ENCODE measurements around the gene ZNF614. TPM values are rescaled to one million over a fixed set of nuclear protein-coding genes. Genes with fewer than 3 reads are reported as not detected.
A peak's percentile ranks its signal among the peaks of the same experiment; 100 is the strongest.
"Not testable (repeated sequence)": the region's sequence is repeated elsewhere in the genome, so short reads cannot be mapped to it uniquely, and the experiment has no call there.

Gene ZNF614
- total RNA-seq: 10 to 100 TPM in 3 of 4 donors, 1 to 10 TPM in 1; 6.2 to 17.1 (median 12.6) TPM

GRCh38 chr19:52028027-52028779, at the start of gene ZNF614:
ZNF614 (minus strand) TSS chr19:52028379; CDS start chr19:52025745, 2,634 bp downstream.
- ATAC-seq: peak; percentile 96
- TF ChIP-seq POLR2A (IDR thresholded peaks at IDR 0.05) (peak; percentile 44 to 45), POLR2AphosphoS5 (IDR thresholded peaks at IDR 0.05) (peak; percentile 81), EP300 (IDR thresholded peaks at IDR 0.05) (no peak)
- Histone ChIP-seq H3K4me3 (peak within 1 kb of the TSS; percentile 73 to 77), H3K27ac (peak within 1 kb of the TSS; percentile 68 to 95 (median 94)), H3K9me3 (peaks cover 0 to 55% (median 2%) of the 10 kb centered on the region in 3 donors), H3K27me3 (no peaks in the 10 kb centered on the region), H3K36me3 (peaks cover 0 to 45% of the 10 kb centered on the region in 2 donors), H3K4me1 (peaks cover 4 to 21% (median 4%) of the 10 kb centered on the region in 3 donors)
- 0% methylated on average over 9 of the region's 53 CpGs; no CpG with 5 or more reads in 1 of the 2 donors for WGBS, 2 donors (ENCODE audit: low coverage in 1 of 2)

DNA sequence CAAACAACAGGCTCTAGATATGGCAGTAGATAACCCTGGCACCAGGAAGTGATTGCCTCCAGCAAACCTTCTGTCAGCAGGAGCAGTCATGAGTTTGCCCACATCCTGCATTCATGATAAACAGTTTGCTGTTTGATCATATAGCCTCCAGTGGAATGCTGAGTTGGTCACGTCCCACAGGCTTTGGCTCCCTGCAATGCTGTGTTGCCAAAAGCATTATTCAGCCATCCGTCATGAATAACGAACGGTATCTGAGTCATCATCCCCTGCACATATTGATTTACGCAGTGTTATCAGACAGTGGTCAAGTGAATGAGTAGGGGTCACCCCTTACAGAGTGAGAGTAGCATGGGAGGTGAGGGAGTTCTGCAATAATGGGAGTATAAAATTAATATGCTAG, 42.3 kb upstream of the ZNF614 start:
- Histone ChIP-seq H3K4me3 (no peak overlapping the region), H3K9me3 (peaks cover 0 to 92% (median 2%) of the 10 kb centered on the region in 3 donors), H3K27me3 (no peaks in the 10 kb centered on the region), H3K4me1 (no peaks in the 10 kb centered on the region), H3K27ac (no peak overlapping the region), H3K36me3 (peaks cover 30 to 98% of the 10 kb centered on the region in 2 donors)
- TF ChIP-seq EP300 (IDR thresholded peaks at IDR 0.05): no peak
- no peak for TF ChIP-seq POLR2A (IDR thresholded peaks at IDR 0.05)
- TF ChIP-seq CTCF (IDR thresholded peaks at IDR 0.05): no peak
- no peak for TF ChIP-seq POLR2AphosphoS5 (IDR thresholded peaks at IDR 0.05)
- ATAC-seq: no peak
- WGBS, 2 donors (ENCODE audit: low coverage in 1 of 2): 95 to 100% methylated on average over 3 to 5 of the region's 5 CpGs

DNA sequence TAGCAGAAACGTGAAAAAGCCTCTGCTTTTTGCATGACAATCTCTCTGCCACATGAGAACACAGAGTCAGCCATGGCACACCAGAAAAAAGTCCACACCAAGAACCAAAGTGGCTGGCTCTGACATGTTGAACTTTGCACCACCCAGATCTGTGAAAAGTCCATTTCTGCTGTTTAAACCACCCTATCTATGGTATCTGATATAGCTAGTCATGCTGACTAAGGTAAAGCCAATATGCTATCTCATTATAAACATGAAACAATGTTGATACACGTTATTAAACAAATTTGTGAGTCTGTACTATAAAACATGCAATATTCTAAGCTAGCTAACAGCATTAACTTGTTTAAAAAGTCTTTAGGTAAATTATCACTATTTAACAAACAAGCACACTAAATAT, 41.5 kb upstream of the ZNF614 start:
- H3K4me1 ChIP-seq: no peaks in the 10 kb centered on the region
- WGBS, 2 donors (ENCODE audit: low coverage in 1 of 2): 83 to 100% methylated on average over 1 to 2 of the region's 2 CpGs
- no peak for ATAC-seq
- H3K27me3 ChIP-seq: no peaks in the 10 kb centered on the region
- H3K9me3 ChIP-seq: peaks cover 0 to 92% (median 2%) of the 10 kb centered on the region in 3 donors
- no peak for TF ChIP-seq POLR2A (IDR thresholded peaks at IDR 0.05)
- TF ChIP-seq EP300 (IDR thresholded peaks at IDR 0.05): no peak
- no peak for TF ChIP-seq POLR2AphosphoS5 (IDR thresholded peaks at IDR 0.05)
- TF ChIP-seq CTCF (IDR thresholded peaks at IDR 0.05): no peak
- H3K36me3 ChIP-seq: peaks cover 23 to 98% of the 10 kb centered on the region in 2 donors
- no peak overlapping the region for H3K4me3 ChIP-seq
- H3K27ac ChIP-seq: no peak overlapping the region

- TF ChIP-seq POLR2AphosphoS5 (IDR thresholded peaks at IDR 0.05) (no peak), CTCF (IDR thresholded peaks at IDR 0.05) (no peak), POLR2A (IDR thresholded peaks at IDR 0.05) (no peak), EP300 (IDR thresholded peaks at IDR 0.05) (no peak)
- no peaks in the 10 kb centered on the region for H3K27me3 ChIP-seq
- H3K4me3 ChIP-seq: no peak overlapping the region
- no peak for ATAC-seq
- peaks cover 0 to 97% (median 3%) of the 10 kb centered on the region in 3 donors for H3K9me3 ChIP-seq
- H3K27ac ChIP-seq: no peak overlapping the region
- peaks cover 22 to 96% of the 10 kb centered on the region in 2 donors for H3K36me3 ChIP-seq
- 95 to 96% methylated on average over 3 to 6 of the region's 6 CpGs for WGBS, 2 donors (ENCODE audit: low coverage in 1 of 2)
- no peaks in the 10 kb centered on the region for H3K4me1 ChIP-seq
These were observed 38.2 kb upstream of the ZNF614 start for GRCh38 chr19:52066258-52066863.

- peaks cover 22 to 93% of the 10 kb centered on the region in 2 donors for H3K36me3 ChIP-seq
- peaks cover 0 to 99% (median 3%) of the 10 kb centered on the region in 3 donors for H3K9me3 ChIP-seq
- TF ChIP-seq CTCF (IDR thresholded peaks at IDR 0.05) (no peak), EP300 (IDR thresholded peaks at IDR 0.05) (no peak), POLR2AphosphoS5 (IDR thresholded peaks at IDR 0.05) (no peak), POLR2A (IDR thresholded peaks at IDR 0.05) (no peak)
- no peaks in the 10 kb centered on the region for H3K27me3 ChIP-seq
- ATAC-seq: no peak
- 98 to 99% methylated on average over 6 of the region's 6 CpGs for WGBS, 2 donors (ENCODE audit: low coverage in 1 of 2)
- H3K4me3 ChIP-seq: no peak overlapping the region
- no peak overlapping the region for H3K27ac ChIP-seq
- no peaks in the 10 kb centered on the region for H3K4me1 ChIP-seq
These were observed 37.2 kb upstream of the ZNF614 start for GRCh38 chr19:52065399-52065798.

DNA sequence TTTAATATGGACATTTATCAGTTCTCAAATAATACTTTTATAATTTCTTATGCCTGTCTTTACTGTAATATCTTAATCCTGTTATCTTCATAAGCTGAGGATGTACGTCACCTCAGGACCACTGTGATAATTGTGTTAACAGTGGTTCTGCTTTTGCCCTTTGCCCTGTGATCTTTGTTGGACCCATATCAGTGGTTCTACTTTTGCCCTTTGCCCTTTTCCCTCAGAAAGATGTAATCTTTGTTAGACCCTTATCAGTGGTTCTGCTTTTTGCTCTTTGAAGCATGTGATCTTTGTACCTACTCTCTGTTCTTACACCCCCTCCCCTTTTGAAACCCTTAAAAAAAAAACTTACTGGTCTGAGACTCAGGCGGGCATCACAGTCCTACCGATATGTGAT, 28.3 kb upstream of the ZNF614 start:
- not testable (repeated sequence) for ATAC-seq, H3K27me3 ChIP-seq, H3K27ac ChIP-seq, H3K4me3 ChIP-seq, H3K4me1 ChIP-seq
- WGBS, 2 donors (ENCODE audit: low coverage in 1 of 2): 98 to 100% methylated on average over 1 to 3 of the region's 3 CpGs
- Histone ChIP-seq H3K9me3 (peaks cover 0 to 80% (median 0%) of the 10 kb centered on the region in 3 donors), H3K36me3 (peaks cover 0 to 20% of the 10 kb centered on the region in 2 donors)

DNA sequence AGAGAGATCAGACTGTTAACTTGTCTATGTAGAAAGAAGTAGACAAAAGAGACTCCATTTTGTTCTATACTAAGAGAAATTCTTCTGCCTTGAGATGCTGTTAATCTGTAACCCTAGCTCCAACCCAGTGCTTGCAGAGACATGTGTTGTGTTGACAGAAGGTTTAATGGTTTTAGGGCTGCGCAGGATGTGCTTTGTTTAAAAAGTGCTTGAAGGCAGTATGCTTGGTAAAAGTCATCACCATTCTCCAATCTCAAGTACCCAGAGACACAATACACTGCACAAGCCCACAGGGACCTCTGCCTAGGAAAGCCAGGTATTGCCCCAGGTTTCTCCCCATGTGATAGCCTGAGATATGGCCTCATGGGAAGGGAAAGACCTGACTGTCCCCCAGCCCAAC, 23.6 kb upstream of the ZNF614 start:
- H3K27ac ChIP-seq, ATAC-seq, H3K27me3 ChIP-seq, H3K4me3 ChIP-seq, H3K36me3 ChIP-seq: not testable (repeated sequence)
- 13 to 100% methylated on average over 1 of the region's 1 CpG for WGBS, 2 donors (ENCODE audit: low coverage in 1 of 2)
- Histone ChIP-seq H3K9me3 (peaks cover 0 to 60% (median 0%) of the 10 kb centered on the region in 3 donors), H3K4me1 (peaks cover 0 to 21% (median 0%) of the 10 kb centered on the region in 3 donors)

Data from gastroesophageal sphincter (tissue), 4 donors.